HG03039 (cell line): ENCODE data around the gene BEX3.
"Not testable (repeated sequence)": the region's sequence is repeated elsewhere in the genome, so short reads cannot be mapped to it uniquely, and the experiment has no call there.

ENCODE experiments used
- ATAC-seq: cut with Tn5 transposase; IDR thresholded peaks from one replicate; pipeline ENCODE4 v1.9.1; 2021; ENCODE audit warnings: mild to moderate bottlenecking, moderate library complexity; ENCODE audit not compliant: unreplicated experiment

The BEX3 gene

DNA sequence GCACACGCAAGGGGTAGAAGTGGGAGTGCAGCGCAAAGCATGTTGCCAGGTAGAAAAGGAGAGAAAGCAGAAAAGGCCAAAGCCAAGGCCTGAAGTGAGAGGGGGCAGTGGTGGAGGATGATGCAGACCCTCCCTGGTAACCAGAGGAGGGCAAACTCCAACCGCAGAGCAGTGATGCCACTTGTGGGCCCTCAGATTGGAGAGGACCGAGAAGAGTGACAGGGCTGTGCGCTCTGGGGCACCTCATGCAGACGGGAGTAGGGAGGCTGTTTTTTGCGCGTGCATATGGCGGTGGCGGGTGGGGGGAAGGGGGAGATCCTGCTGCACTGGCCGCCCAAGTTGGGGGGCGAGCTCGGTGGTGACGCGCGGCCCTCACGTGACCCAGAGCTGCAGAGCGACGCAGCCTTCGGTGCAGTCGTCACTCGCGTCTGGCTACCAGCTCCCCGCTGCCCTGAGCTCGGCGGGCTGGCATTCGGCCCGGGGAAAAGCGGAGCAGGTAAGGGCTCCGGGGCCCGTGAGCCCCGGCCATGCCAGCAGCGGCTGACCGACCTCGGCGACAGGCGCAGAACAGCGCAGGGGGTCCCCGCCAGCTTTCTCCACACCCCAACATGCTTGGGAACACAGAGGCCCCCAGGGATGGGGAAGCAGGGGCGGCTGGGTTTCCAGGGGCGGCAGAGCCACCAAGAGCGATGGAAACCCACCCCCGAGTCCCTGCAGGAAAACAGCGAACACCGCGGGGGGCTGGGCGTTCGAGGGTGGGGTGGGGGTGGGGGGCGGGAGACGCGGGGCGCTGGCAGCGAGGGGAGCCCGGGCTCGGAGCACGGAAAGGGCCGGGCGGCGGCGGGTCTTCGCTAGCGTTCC, at the start of gene BEX3:
BEX3 (plus strand) TSS at position 421 of the 861 bp plus-strand sequence. CDS start 984 bp downstream, outside the sequence.
- ATAC-seq: no peak

DNA sequence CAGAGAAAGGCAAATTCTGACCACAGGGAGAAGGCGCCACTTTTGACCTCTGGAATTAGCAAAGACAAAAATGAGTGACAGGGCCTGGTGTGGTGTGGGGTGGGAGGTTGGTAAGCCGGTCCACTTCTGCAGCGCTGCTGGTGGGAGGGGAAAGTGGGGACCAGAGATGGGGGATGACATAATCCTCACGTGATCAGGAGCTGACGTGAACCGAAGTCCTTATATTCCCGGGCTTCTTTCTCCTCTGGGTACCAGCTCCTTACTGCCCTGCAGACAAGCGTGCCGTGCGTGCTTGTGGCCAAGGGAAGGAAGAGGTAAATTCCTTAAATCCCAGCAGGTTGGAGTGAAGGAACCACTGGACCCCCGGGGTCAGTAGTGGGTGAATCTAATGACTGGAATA, 46.3 kb upstream of the BEX3 start, which contains the start of gene TCEAL7:
TCEAL7 (plus strand) TSS at position 249 of the 400 bp plus-strand sequence. CDS start 1,165 bp downstream, outside the sequence.
- ATAC-seq: no peak

DNA sequence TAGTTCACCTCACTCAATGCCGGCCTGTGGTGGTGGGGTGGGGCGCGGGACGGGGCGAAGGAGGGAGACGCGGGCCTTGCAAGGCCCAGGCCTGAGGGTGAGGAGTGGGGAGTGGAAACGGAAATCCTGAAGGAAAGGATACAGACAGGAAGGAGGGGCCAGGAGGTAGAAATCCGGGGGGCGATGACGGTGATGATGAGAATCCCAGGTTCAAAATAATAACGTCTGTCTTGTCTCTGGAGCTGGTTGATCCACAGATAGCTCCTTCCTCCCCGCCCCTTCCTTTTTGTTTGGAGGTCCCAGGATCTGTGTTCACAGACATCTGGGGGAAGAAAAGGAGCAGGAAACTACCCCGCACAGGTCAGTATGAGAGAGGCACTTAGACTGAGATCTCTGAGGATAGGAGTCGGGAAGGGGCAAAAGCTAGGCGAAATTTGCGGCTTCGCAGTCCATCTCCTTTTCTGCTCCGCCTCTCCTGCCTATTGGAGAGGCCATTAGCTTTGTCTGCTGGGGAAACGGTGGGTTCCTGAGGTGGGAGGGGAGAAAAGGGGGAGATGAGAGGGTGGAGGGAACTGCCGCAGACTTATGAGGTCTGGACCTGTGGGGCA, 45.6 kb upstream of the BEX3 start:
- no peak for ATAC-seq

DNA sequence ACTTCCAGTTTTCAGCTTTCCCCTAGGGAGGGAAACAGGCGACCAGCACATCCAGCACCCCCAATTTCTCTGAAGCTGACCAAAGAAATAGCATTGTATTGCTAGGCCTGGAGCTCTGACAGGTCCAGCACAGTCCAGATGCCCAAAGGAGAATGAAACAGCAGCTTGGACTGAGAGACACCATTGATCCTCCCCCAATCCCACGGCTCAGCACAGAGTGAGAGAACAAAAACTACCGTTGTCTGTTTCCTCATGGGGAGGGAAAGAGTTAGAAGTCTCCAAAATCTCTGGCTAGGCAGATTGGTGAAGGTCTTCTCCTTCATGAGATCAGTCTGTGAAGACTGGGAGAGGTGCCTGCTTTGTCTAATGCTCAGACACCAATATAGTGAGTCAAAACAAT, 37.7 kb upstream of the BEX3 start:
- ATAC-seq: no peak

DNA sequence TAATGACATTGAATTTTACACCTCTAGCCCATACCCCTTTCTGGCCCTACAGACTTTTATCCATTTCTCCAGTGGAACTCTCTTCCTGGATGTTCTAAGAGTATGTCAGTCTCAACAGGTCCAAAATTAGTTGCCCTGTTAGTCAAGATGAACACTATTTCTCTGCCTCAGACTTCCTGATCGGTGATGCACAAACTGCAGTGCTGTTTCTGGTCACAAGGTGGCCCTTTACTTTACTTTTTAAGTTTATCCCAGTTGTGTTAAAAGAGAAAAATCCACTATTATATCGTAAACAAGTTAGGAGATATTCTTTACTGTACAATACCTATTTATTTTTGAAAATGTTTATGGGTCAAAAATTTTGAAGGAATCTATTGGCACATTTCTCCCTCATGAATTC, 33.2 kb upstream of the BEX3 start:
- no peak for ATAC-seq

DNA sequence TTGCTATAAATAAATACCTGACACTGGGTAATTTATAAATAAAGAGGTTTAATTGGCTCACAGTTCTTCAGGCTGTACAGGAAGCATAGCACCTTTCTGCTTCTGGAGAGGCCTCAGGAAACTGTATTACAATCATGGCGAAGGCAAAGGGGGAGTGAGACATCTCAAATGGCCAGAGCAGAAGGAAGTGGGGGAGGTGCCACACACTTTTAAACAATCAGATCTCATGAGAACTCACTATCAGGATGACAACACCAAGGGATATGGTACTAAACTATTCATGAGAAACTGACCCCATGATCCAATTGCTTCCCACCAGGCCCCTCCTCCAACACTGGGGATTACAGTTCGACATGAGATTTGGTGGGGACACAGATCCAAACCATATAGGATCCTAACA, 31.7 kb upstream of the BEX3 start:
- no peak for ATAC-seq

DNA sequence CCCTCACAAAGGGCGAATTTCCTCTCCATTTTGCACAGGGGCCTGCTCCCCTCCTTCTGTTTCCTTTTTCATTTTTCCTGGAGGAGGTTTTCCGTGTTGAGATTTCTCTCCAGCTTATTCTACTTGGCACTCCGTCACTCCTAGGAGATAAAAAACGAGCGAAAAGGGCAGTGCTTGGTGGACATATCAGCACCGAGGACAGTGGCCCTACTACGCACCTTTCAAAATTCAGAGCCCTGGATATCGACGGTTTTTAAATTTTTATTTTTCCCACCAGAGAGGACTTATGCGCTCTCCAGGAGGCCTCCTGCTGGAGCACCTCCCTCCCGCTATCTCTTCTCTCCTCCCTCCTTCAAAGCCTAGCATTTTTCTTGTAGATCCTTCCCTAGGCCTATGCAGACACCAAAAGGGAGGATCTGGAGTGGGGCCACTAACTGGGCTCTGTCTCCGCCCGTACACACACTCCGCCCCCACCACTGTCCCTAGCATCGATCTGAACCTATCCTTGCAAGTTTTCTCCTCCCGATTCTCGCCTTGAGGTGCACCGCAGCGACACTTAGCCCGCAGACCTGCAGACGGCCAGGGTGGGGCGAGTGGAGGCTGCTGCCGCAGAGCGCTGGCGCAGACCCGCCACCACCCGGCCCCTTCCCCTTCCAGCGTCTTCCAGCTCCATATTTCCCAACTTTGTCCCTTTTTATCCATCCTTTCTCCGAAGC, 28.5 kb upstream of the BEX3 start:
- ATAC-seq: no peak

DNA sequence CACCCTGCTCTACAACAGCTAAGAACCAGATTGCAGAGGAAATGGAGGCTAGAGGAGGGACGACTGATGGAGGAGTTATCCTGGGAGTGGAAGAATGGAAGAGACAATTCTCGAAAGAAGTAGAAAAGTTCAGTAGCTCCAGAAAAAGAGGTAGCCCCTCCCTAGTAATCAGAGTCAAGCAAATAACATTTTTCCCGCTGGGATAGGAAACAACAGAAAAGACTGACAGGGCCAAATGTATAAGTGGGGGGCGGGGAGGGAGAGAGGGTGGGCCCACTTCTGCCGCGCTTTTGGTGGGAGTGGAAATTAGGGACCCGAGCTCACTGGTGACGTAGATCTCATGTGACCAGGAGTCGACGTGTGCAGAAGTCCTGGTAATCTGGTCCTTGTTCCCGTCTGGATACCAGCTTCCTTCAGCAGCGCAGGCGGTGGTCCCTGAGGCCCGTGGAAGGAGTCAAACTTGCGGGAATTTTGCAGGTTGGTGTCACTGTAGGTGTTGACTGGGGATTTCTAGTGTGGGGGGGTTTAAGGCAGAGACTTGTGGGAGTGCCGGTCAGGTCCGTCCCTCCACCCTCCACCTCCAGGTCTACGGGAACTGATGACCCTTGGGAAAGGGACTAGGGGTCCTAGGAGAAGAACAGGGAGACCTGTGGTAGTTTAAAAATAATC, 20.1 kb upstream of the BEX3 start, which contains the start of gene TCEAL9:
TCEAL9 (plus strand) TSS at position 377 of the 669 bp plus-strand sequence. CDS start 1,179 bp downstream, outside the sequence.
- ATAC-seq: no peak

DNA sequence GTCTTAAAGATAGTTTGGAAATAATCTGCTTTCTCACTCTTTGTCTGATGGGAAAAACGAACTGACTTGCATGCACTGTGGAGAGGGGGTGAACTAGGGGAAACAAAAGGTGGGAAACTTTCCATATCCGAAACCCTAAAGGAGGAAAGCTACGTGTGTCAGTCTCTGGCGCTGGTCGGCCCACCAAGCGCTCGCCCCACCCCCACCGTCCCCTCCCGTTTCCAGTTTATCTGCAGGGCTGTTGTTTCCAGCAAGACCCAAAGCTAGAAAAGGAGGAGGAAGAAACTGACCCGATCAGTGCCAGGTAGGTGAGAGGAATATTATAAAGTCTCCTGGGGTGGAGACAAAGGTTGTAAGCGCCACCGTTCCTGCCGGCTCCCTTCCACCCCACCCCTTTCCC, 19.5 kb upstream of the BEX3 start:
- ATAC-seq: no peak

DNA sequence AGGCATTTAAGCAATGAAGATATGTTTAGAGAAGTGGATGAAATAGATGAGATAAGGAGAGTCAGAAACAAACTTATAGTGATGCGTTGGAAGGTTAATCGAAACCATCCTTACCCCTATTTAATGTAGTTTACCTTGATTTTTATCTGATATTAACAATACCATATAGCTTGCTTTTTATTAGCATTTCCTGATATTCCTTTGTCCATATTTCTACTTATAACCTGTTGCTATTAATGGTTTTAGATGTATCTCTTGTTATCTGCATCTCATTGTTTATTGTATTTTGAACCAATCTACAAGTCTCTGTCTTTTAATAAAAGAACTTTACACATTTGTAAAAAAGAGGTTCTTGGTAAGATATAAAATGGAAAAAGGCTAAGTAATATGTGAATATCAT, 18.5 kb upstream of the BEX3 start:
- no peak for ATAC-seq

DNA sequence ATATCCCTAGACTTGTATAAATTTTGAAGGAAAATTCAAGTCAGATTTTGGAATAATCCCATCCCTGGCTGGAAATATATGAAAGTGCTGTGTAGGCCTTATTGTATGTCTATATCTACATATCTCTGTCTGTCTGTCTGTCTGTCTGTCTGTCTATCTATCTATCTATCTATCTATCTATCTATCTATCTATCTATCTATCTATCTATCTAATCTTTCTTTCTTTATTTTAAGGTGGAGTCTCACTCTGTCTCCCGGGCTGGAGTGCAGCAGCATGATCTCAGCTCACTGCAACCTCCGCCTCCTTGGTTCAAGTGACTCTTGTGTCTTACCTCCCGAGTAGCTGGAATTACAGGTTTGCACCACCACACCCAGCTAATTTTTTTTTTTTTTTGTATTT, 16.7 kb upstream of the BEX3 start:
- not testable (repeated sequence) for ATAC-seq

DNA sequence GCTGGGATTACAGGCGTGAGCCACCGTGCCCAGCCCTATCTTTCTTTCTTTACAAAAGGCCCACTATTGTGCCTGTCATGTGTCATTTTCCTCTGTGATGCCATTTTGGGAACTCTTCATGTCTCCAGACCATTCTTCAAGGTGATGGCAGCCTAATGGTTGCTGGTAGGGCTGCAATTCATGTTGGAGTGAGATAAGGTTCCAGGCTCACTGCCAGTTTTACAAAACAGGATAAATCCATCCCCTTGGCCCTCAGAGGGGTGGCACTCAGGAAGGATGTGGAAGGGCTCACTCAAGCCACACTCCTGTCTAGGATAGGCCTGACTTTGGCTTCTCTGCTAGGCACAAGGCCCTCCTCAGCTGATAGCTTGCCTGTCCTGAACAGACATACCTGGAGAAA, 16.2 kb upstream of the BEX3 start:
- no peak for ATAC-seq

DNA sequence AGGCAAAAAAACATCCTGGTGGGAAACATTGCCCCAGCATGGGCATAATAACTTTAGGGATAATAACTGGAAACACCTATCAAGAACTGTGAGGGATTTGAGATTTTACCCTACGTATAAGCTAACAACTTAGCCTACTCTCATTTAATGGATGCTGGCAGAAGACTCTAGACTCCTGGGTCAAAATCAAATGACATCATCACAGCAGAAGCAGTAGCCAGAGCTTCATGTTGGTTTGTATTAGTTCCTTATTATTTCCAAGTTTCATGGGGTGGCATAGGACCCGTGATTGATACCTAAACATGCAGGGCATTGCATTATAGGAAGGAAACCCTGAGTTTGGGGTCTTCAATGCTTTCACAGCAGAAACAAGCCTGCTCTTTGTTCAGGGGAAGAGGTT, 15.4 kb upstream of the BEX3 start:
- ATAC-seq: no peak

DNA sequence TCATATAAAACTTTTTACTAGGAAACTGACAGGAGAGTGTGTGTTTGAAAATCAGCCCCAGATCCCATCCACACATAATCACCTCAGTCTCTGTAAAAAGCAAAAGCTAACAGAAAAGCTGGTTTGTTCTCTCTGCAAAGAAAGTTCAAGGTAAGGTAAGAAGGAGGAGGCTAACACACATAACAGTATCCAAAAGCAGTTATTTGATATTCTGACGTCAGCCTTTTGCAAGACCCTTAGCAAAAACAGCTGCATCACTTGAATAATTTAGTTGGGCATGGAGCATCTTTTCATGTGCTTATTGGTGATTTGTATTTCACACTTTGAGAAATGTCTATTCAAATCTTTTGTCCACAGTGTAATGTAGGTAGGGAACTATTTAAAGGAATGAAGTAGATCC, 14.5 kb upstream of the BEX3 start:
- no peak for ATAC-seq

DNA sequence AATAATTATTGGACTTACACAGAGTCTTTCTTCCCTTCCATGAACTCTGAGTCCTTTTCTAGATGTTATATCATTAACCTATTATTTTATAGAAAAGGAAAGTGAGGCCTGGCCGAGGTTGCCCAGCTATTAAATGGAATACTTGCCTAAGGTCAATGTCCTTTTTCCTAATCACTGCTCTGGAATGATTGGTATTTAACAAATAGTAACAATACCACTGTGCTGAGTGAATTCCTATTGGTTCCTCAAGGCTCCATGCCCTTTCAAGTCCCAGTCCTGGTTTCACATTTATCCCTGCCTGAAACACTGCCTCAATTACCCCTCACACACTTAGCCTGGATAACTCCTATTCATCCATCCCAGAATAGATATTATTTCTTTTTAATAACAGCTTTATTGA, 13.9 kb upstream of the BEX3 start:
- ATAC-seq: no peak

DNA sequence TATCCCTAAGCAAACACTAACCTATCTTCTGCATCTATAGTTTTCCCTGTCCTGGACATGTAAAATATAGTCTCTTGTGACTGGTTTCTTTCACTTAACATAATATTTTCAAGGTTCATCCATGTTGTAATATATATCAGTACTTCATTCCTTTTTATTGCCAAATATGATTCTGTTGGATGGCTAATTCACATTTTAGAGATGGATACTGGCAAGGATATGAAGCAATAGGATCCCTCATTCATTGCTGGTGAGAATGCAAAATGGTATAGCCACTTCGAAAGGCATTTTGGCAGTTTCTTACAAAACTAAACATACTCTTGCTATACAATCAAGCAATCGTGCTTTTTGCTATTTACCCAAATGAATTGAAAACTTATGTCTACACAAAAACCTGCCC, 13.3 kb upstream of the BEX3 start:
- no peak for ATAC-seq

DNA sequence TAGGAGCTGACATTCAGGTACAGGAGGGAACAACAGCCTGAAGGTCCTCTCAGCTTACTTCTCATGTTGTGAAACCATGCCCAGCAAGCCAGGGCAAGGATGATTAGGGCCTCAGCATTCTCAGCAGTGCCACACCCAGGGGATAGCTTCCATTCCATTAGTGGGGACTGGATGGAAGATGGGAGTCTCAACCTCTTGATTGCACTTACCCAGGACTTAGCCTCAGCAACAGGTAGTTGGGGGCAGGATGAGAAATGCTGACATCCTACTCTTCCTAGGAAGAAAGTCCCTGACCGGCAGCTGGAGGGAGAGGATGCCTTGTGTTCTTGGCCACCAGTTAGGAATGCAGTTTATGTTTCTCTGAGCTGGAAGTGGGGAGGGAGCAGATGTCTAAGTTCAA, 8.8 kb upstream of the BEX3 start:
- no peak for ATAC-seq

DNA sequence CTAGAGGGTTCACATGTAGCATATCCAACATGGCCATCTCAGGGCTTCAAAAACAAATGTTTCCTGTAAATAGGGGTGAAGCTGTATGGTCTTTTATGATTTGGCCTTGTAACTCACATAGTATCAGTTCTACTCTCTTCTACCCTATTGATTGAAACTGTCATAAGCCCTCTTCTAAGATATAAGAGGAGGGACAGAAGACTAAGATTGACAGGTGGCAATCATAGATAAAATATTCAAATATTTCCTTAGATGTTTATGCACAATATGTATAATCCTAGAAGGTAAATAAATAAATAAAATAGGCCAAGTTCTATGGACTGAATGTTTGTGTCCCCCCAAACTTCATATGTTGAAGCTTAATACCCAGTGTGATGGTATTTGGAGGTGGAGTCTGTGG, 6.9 kb upstream of the BEX3 start:
- ATAC-seq: no peak

DNA sequence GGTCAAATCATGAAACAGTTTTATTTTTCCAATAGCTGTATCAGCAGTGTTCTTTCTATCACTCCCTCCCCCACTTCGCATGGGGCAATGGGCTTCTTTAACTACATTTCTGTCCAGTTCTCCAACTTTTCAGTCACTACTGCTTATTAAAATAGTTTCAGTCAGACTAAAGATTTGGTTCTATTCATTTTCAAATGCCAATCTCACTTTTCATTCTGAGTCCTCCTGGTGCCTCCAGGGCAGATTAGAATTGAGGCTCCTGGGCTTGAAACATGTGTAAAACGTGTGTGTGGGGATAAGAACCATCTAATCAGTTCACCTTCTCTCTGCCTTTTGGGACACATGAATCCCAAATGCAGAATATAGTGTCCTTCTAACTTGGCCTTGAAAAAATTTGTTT, 3.5 kb upstream of the BEX3 start:
- no peak for ATAC-seq

DNA sequence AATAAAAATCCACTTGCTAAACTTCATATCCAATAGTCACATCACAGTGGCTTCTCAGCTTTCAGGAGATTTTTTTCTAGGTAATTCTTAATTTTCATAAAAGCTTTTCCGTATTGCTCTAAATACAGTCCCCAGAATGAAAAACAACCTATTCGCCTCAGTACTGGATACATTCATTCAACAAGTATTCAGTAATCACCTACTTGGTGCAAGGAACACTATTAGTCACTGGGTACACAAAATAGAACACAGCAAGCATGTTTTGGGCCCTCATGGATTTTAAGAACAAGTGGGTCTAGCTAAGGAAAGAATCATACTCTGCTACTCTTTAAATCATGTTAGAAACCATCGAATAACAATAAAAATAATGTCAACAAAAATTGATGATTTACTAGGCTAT, 2.8 kb upstream of the BEX3 start:
- no peak for ATAC-seq

DNA sequence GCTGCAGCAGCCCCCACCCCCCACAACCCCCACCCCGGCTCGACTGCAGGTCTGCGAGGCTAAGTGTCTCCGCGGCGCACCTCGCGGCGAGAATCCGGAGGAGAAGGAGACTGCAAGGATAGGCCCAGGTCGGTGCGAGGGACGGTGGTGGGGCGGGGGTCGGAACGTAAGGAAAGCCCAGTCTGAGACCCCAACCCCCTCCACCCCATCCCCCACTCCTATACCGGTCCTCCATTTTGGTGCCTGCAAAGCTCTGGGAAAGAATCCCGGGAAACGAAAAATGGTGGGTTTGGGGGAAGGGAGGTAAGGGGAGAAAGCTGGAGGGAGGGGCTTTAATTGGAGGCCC, 614 bp downstream of the BEX3 start:
- ATAC-seq: no peak
